ENCODE data around the gene GPR21. TPM values are rescaled to one million over a fixed set of nuclear protein-coding genes. Genes with fewer than 3 reads are reported as not detected.

The GPR21 gene
- polyA plus RNA-seq, 1 donor from 2014 or later, result not detected

DNA sequence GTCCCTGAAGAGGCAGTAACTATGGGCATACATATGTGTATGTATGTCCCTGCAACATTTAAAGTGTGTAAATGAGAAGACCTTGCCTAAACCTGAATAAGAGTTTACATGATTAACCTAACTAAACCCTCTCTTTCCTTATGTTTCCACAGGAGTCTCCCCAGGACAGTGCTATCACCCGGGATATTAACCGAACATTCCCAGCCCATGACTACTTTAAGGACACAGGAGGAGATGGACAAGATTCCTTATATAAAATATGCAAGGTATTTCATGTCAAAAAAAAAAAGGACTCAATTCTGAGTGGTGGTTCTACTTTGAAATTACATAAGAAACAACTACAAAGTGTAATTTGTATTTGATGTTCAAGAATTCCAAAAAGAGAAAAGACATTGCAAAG lies 31.7 kb downstream of the GPR21 start:
- H3K4me3 Mint-ChIP-seq, result no peak overlapping the region
- no peaks in the 10 kb centered on the region for H3K27me3 Mint-ChIP-seq
- H3K4me1 Mint-ChIP-seq, result peaks cover 0 to 1% (median 0%) of the 10 kb centered on the region in 3 donors
- H3K27ac Mint-ChIP-seq, result no peak overlapping the region
- peaks cover 6% of the 10 kb centered on the region for H3K36me3 Mint-ChIP-seq
- H3K9me3 Mint-ChIP-seq, result no peaks in the 10 kb centered on the region

DNA sequence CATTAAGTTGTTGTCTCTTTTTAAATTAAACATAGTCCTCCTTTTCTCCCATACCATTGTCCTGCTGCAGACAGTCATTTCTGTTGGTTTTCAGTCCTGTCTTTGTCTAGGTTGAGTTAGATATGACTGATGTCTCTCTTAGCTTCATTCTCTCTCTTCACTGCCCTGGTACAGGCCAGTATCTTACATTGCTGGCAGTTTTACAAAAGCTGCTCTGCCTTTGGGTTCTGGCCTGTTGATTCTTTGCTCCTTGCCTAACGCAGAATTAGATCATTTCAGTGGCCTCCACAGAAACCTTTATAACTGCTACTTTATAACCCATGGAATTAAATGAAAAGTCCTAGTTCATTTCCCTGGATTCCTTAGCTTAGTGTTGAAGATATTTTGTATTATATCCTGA lies 33.7 kb downstream of the GPR21 start:
- Mint-ChIP-seq H3K4me1 (peaks cover 3 to 5% (median 3%) of the 10 kb centered on the region in 3 donors), H3K36me3 (peaks cover 9% of the 10 kb centered on the region), H3K27ac (no peak overlapping the region), H3K9me3 (no peaks in the 10 kb centered on the region), H3K4me3 (no peak overlapping the region), H3K27me3 (no peaks in the 10 kb centered on the region)

DNA sequence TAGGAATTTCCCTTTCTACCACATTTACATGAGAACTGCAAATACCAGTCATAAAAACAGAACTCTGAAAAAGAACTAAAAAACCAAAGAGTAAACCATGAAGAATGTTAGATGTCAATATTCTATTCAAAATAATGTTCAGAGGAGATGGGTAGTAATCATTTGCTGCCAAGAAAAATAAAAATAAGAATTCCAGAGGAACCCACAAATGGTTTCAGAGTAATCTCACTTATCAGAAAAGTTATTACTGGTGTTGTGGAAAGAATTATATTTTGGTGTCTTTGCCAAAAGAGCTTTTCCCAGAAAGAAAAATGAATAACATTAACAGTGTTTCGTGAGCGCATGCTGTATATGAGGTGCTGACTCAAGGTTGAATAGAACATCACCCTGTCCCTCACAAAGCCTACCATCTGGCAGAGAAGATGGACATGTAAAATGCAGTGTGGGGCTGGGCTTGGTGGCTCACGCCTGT lies 35.6 kb downstream of the GPR21 start:
- no peaks in the 10 kb centered on the region for H3K9me3 Mint-ChIP-seq
- H3K27me3 Mint-ChIP-seq, result no peaks in the 10 kb centered on the region
- peaks cover 9% of the 10 kb centered on the region for H3K36me3 Mint-ChIP-seq
- H3K4me3 Mint-ChIP-seq, result no peak overlapping the region
- H3K27ac Mint-ChIP-seq, result no peak overlapping the region
- H3K4me1 Mint-ChIP-seq, result peaks cover 14 to 20% (median 18%) of the 10 kb centered on the region in 3 donors

DNA sequence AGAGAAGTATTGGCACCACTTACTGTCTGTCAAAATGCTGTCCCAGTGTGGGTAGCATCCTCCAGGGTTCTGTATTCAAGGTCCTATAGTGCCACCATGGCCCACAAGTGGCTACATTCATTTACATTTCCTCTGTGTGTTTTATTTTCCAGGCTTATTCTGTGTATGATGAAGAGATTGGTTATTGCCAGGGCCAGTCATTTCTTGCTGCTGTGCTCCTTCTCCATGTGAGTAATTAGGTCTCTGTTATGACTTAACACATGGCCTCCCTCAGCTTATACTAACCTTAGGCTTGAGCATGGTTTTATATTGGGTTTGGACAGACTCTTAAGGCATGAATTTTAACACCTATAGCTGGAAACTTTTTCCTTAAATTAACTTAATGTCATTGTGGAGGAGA lies 36.7 kb downstream of the GPR21 start:
- no peaks in the 10 kb centered on the region for H3K27me3 Mint-ChIP-seq
- H3K9me3 Mint-ChIP-seq, result no peaks in the 10 kb centered on the region
- no peak overlapping the region for H3K4me3 Mint-ChIP-seq
- no peak overlapping the region for H3K27ac Mint-ChIP-seq
- H3K4me1 Mint-ChIP-seq, result peaks cover 14 to 20% (median 18%) of the 10 kb centered on the region in 3 donors
- H3K36me3 Mint-ChIP-seq, result peaks cover 9% of the 10 kb centered on the region

DNA sequence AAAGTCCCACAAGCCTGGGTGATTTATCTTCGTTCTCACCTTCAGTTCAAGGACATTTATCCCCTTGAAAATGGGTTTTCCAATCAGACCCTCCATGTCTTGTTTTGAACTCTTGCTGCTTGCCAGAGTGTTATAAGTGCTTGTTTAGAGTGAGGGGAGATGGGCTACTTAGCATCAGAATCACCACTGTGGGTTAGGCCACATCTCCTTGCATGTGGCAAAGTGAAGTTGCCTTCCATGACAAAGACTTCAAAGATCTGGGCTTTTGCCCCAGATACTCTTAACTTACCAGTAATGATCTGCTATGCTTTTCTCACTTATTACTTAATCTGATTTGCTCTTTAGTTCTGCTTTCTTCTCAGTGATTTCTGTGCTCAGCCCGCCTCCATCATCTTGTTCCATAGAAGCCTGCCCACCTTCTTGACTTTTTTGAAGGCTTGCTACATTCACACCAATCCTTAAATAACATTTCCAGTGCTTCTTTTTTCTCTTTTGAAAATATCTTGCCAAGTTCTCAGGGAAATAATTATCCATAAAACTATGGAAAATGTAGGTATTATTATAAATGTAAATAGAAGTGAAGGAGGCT lies 39.0 kb downstream of the GPR21 start:
- no peak overlapping the region for H3K4me3 Mint-ChIP-seq
- peak overlapping the region in 1 of 3 donors; percentile 59 for H3K27ac Mint-ChIP-seq
- H3K9me3 Mint-ChIP-seq, result no peaks in the 10 kb centered on the region
- H3K36me3 Mint-ChIP-seq, result peaks cover 5% of the 10 kb centered on the region
- no peaks in the 10 kb centered on the region for H3K27me3 Mint-ChIP-seq
- H3K4me1 Mint-ChIP-seq, result peaks cover 14 to 27% (median 18%) of the 10 kb centered on the region in 3 donors

DNA sequence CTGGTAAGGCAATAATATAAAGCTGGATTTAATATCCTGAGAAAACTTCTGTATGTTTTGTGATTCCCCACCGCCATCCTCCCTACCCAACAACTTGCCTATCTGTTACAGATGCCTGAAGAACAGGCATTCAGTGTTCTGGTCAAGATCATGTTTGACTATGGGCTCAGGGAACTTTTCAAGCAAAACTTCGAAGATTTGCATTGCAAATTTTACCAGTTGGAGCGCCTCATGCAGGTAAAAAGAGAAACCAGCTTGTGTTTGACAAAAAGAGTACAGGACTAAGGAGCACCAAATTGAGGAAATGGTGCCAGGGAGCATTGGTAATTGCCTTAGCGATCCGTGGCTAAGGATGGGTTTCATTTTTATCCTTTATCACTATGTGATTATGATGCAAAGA lies 40.0 kb downstream of the GPR21 start:
- no peak overlapping the region for H3K27ac Mint-ChIP-seq
- H3K36me3 Mint-ChIP-seq, result peaks cover 4% of the 10 kb centered on the region

DNA sequence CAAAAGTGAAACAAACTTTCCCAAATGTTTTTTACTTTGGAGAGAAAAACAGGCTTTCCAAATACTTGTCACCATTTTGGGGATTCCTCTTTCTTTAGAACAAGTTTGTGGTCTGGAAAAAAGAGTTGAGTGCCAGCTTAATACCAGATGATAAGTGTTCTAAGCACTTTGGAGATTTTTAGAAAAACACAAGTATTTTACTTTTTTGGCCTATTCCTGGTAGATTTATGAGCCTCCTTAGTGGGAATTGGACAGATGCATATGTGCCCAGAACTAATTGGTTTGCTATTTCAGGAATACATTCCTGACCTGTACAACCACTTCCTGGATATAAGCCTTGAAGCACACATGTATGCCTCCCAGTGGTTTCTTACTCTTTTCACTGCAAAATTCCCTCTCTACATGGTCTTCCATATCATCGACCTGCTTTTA lies 40.5 kb downstream of the GPR21 start:
- Mint-ChIP-seq H3K27me3 (no peaks in the 10 kb centered on the region), H3K36me3 (peaks cover 4% of the 10 kb centered on the region), H3K4me3 (no peak overlapping the region), H3K27ac (no peak overlapping the region), H3K4me1 (peaks cover 14 to 27% (median 18%) of the 10 kb centered on the region in 3 donors), H3K9me3 (no peaks in the 10 kb centered on the region)

More for the DNA sequence above, 40.0 kb downstream of the GPR21 start:
- peak overlapping the region in 2 of 4 donors; percentile 32 to 47 for H3K4me3 Mint-ChIP-seq
- no peaks in the 10 kb centered on the region for H3K9me3 Mint-ChIP-seq
- H3K27me3 Mint-ChIP-seq, result no peaks in the 10 kb centered on the region
- H3K4me1 Mint-ChIP-seq, result peaks cover 14 to 27% (median 18%) of the 10 kb centered on the region in 3 donors

DNA sequence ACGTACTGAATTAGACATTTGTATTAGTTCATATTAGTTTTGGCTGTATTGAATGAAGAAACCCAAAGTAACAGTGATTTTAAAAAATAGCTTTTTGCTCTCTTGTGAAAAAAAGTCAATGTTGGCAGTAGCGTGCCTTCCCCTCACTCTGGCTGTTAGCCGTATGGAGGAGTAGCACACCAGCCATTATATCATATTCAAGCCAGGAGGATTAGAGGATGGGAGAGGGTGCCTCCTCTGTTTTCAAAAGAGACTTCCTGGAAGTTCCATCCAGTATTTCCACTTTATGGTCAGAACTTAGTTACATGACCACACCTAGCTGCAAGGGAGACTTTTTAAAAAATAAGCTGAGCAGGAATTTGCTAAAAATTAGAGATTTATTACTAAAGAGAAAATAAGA lies 41.2 kb downstream of the GPR21 start:
- Mint-ChIP-seq H3K4me3 (peak overlapping the region in 1 of 4 donors; percentile 74), H3K36me3 (peaks cover 4% of the 10 kb centered on the region), H3K27ac (no peak overlapping the region), H3K27me3 (no peaks in the 10 kb centered on the region), H3K4me1 (peaks cover 14 to 27% (median 18%) of the 10 kb centered on the region in 3 donors), H3K9me3 (no peaks in the 10 kb centered on the region)

DNA sequence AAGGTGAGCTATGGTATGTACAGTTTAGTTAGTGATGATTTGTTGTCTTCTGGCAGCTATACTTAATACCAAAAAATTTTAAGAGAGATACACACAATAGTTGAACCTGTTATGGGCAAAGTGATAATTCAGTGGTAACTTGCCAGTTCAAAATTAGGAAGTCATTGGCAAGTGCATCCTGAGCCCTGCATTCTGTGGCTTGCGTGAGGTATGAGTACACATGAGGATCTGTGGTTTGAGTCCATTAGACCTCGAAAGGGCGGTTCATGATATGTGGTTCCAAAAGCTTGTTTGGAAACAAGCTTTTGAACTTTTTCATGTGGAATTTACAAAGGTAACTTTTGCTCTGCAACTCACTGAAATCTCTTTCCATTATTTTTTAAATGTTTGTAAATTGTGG lies 47.0 kb downstream of the GPR21 start:
- Mint-ChIP-seq H3K9me3 (no peaks in the 10 kb centered on the region), H3K27ac (no peak overlapping the region), H3K36me3 (peaks cover 7% of the 10 kb centered on the region), H3K27me3 (no peaks in the 10 kb centered on the region), H3K4me3 (no peak overlapping the region), H3K4me1 (peaks cover 6 to 12% (median 7%) of the 10 kb centered on the region in 3 donors)

DNA sequence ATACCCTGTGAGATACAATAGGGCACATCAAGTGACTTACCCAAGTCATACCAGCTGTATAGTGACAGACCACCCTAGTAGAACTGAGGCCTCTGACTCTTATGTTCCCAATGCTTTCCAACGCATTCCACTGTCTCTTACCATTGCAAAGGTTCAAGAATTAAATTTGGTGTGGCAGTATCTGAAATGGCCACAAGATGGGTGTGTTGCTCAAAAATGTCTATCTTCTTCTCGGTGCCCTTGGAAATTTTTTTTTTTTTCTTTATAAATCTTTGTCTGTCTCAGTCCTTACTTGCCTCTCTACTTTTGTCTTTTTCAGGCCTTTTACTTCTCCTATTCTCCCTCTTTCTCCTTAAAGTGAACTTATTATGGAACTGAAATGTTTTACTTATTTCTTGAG lies 48.4 kb downstream of the GPR21 start:
- Mint-ChIP-seq H3K36me3 (peaks cover 7% of the 10 kb centered on the region), H3K27ac (no peak overlapping the region), H3K4me1 (peaks cover 6 to 9% (median 7%) of the 10 kb centered on the region in 3 donors), H3K27me3 (peaks cover 2% of the 10 kb centered on the region), H3K4me3 (no peak overlapping the region), H3K9me3 (no peaks in the 10 kb centered on the region)

DNA sequence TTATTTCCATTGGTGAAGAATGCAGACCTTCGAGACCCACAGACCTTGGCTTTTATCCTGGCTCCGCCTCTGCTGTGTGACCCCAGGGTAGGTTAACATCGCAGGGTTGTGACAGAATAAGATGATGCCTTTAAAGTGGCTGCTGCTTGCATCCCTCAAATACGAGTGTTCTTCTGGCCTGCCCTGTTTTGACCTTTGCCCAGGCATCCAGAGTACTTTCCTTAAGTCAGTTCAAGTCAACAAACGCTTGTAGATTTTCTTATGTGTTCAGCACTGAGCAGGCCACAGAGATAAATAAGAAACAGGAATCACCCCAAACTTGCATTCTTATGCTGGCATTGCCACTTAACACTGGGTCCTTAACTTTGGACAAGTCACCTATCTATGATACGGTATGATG lies 50.2 kb downstream of the GPR21 start:
- H3K4me3 Mint-ChIP-seq, result no peak overlapping the region
- no peaks in the 10 kb centered on the region for H3K9me3 Mint-ChIP-seq
- peaks cover 2% of the 10 kb centered on the region for H3K27me3 Mint-ChIP-seq
- peaks cover 12% of the 10 kb centered on the region for H3K36me3 Mint-ChIP-seq
- no peak overlapping the region for H3K27ac Mint-ChIP-seq
- H3K4me1 Mint-ChIP-seq, result peaks cover 11 to 12% (median 11%) of the 10 kb centered on the region in 3 donors

DNA sequence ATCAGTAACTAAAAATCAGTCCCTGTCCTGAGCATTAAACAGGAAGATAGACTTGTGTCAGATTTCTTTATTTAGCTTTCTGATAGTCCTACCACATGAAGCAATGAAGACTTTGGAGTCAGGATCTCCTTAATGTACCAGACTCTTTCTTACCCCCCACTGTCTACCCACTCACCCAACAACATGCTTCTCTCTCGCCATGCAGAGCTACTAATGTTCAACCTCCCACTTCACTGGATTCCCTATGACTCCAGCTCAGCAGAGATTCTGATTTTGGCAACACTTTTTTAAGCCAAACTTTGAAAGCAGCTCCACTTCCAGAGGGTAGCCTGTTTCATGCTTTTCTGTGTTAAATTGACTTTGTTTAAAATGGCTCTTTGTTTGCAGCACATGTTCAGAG lies 50.8 kb downstream of the GPR21 start:
- no peak overlapping the region for H3K4me3 Mint-ChIP-seq
- H3K9me3 Mint-ChIP-seq, result no peaks in the 10 kb centered on the region
- peaks cover 12% of the 10 kb centered on the region for H3K36me3 Mint-ChIP-seq
- H3K4me1 Mint-ChIP-seq, result peaks cover 17 to 18% (median 17%) of the 10 kb centered on the region in 3 donors
- peaks cover 2% of the 10 kb centered on the region for H3K27me3 Mint-ChIP-seq
- no peak overlapping the region for H3K27ac Mint-ChIP-seq

Other genes with a start within 250 kb of the GPR21 start
- not detected for gene OR5C1, start 244.7 kb upstream of the GPR21 start, polyA plus RNA-seq
- not detected for gene OR1K1, start 233.5 kb upstream of the GPR21 start, polyA plus RNA-seq
- 8.2 TPM for gene PDCL, start 205.1 kb upstream of the GPR21 start, polyA plus RNA-seq
- 21.0 TPM for gene RC3H2, start 128.3 kb upstream of the GPR21 start, polyA plus RNA-seq
- gene ZBTB6, start 120.3 kb upstream of the GPR21 start, polyA plus RNA-seq, result 1.7 TPM
- gene ZBTB26, start 102.2 kb upstream of the GPR21 start, polyA plus RNA-seq, result 2.3 TPM
- gene RABGAP1, start 92.6 kb upstream of the GPR21 start, polyA plus RNA-seq, result 19.0 TPM
- 78.0 TPM for gene STRBP, start 234.9 kb downstream of the GPR21 start, polyA plus RNA-seq

Measured in IgD-negative memory B cell (primary cell).